SK-N-SH treated with all-trans-retinoic acid at 6 μM for 48 hours (cell line): ENCODE data around the gene BOK.

Experiments used
- ATAC-seq: fragments of 200-7000 bp; cut with Tn5 transposase; 3 replicates; pipeline ENCODE4 v1.9.1; 2020; ENCODE audit warnings: mild to moderate bottlenecking, moderate library complexity
- ARNTL ChIP-seq: fragments of 450-650 bp; formaldehyde crosslinking; IDR thresholded peaks from 2 replicates; pipeline ENCODE4 v1.5.0; 2020; ENCODE audit warnings: low read depth, mild to moderate bottlenecking, moderate library complexity, borderline replicate concordance
- BACH2 ChIP-seq: fragments of 250-450 bp; sonication (Bioruptor Pico); IDR thresholded peaks from 2 replicates; pipeline ENCODE4 v1.9.0; 2021; ENCODE audit warnings: mild to moderate bottlenecking, borderline replicate concordance
- CREB5 ChIP-seq: fragments of 250-450 bp; sonication (Bioruptor Pico); IDR thresholded peaks from 2 replicates; pipeline ENCODE4 v1.5.1; 2020; ENCODE audit warnings: low read depth, mild to moderate bottlenecking, moderate library complexity
- CSDC2 ChIP-seq: fragments of 250-450 bp; sonication (Bioruptor Pico); IDR thresholded peaks from 2 replicates; pipeline ENCODE4 v1.5.0; 2020; ENCODE audit warnings: mild to moderate bottlenecking, moderate library complexity
- CSRNP3 ChIP-seq: fragments of 250-450 bp; sonication (Bioruptor Pico); IDR thresholded peaks from 2 replicates; pipeline ENCODE4 v1.5.1; 2021; ENCODE audit warnings: mild to moderate bottlenecking, moderate library complexity
- ESRRG ChIP-seq: fragments of 250-450 bp; sonication (Bioruptor Pico); IDR thresholded peaks from 2 replicates; pipeline ENCODE4 v1.6.1; 2021; ENCODE audit warnings: mild to moderate bottlenecking
- ISL1 ChIP-seq: fragments of 250-450 bp; sonication (Bioruptor Pico); IDR thresholded peaks from 2 replicates; pipeline ENCODE4 v2.1.2; 2022; ENCODE audit warnings: mild to moderate bottlenecking, moderate library complexity
- OSR1 ChIP-seq: fragments of 250-450 bp; sonication (Bioruptor Pico); IDR thresholded peaks from 2 replicates; pipeline ENCODE4 v1.8.0; 2022; ENCODE audit warnings: moderate library complexity, mild to moderate bottlenecking, inconsistent platforms
- PATZ1 ChIP-seq: fragments of 250-450 bp; sonication (Bioruptor Pico); IDR thresholded peaks from 2 replicates; pipeline ENCODE4 v1.8.0; 2020; ENCODE audit warnings: mild to moderate bottlenecking, moderate library complexity, borderline replicate concordance
- RARB ChIP-seq: fragments of 250-450 bp; sonication (Bioruptor Pico); IDR thresholded peaks from 2 replicates; pipeline ENCODE4 v1.8.0; 2021; ENCODE audit warnings: mild to moderate bottlenecking, moderate library complexity
- TOX ChIP-seq: fragments of 250-450 bp; sonication (Bioruptor Pico); IDR thresholded peaks from 2 replicates; pipeline ENCODE4 v1.8.0; 2021; ENCODE audit warnings: mild to moderate bottlenecking, moderate library complexity, borderline replicate concordance
- TSHZ2 ChIP-seq: fragments of 250-450 bp; sonication (Bioruptor Pico); IDR thresholded peaks from 2 replicates; pipeline ENCODE4 v1.5.0; 2020; ENCODE audit warnings: mild to moderate bottlenecking, moderate library complexity
- ZC3H10 ChIP-seq: fragments of 250-450 bp; sonication (Bioruptor Pico); IDR thresholded peaks from 2 replicates; pipeline ENCODE4 v1.5.1; 2021; ENCODE audit warnings: mild to moderate bottlenecking, moderate library complexity
- ZFP3 ChIP-seq: fragments of 250-450 bp; sonication (Bioruptor Pico); IDR thresholded peaks from 2 replicates; pipeline ENCODE4 v1.5.0; 2020; ENCODE audit warnings: mild to moderate bottlenecking, moderate library complexity
- ZFP30 ChIP-seq: fragments of 450-650 bp; formaldehyde crosslinking; IDR thresholded peaks from 2 replicates; pipeline ENCODE4 v1.5.0; 2022; ENCODE audit warnings: mild to moderate bottlenecking, moderate library complexity
- ZNF565 ChIP-seq: fragments of 450-650 bp; formaldehyde crosslinking; conservative IDR thresholded peaks from 2 replicates; pipeline ENCODE4 v1.5.0; 2020; ENCODE audit warnings: low read depth, mild to moderate bottlenecking, moderate library complexity
- ZNF70 ChIP-seq: fragments of 450-650 bp; formaldehyde crosslinking; IDR thresholded peaks from 2 replicates; pipeline ENCODE4 v1.5.0; 2020; ENCODE audit warnings: mild to moderate bottlenecking, moderate library complexity
- ZNF8 ChIP-seq: fragments of 450-650 bp; formaldehyde crosslinking; IDR thresholded peaks from 2 replicates; pipeline ENCODE4 v1.5.0; 2020; ENCODE audit warnings: mild to moderate bottlenecking, moderate library complexity
- TF ChIP-seq, protein P1 (sequence below): fragments of 250-450 bp; sonication (Bioruptor Pico); IDR thresholded peaks from 2 replicates; pipeline ENCODE4 v1.8.0; 2021; ENCODE audit warnings: low read depth, mild to moderate bottlenecking, moderate library complexity, borderline replicate concordance

Gene BOK

GRCh38 chr2:241616168-241617125, 57.9 kb downstream of the BOK start:
- TF ChIP-seq, protein P1, sequence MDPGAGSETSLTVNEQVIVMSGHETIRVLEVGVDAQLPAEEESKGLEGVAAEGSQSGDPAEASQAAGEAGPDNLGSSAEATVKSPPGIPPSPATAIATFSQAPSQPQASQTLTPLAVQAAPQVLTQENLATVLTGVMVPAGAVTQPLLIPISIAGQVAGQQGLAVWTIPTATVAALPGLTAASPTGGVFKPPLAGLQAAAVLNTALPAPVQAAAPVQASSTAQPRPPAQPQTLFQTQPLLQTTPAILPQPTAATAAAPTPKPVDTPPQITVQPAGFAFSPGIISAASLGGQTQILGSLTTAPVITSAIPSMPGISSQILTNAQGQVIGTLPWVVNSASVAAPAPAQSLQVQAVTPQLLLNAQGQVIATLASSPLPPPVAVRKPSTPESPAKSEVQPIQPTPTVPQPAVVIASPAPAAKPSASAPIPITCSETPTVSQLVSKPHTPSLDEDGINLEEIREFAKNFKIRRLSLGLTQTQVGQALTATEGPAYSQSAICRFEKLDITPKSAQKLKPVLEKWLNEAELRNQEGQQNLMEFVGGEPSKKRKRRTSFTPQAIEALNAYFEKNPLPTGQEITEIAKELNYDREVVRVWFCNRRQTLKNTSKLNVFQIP (CRISPR knock-in tag), result no peak
- TF ChIP-seq ZNF8, result no peak
- TF ChIP-seq ZC3H10 (CRISPR knock-in tag), result no peak
- no peak for TF ChIP-seq RARB (CRISPR knock-in tag)
- TF ChIP-seq PATZ1, result no peak
- TF ChIP-seq ZFP3 (CRISPR knock-in tag), result no peak
- TF ChIP-seq OSR1 (CRISPR knock-in tag), result no peak
- TF ChIP-seq ZNF70, result no peak
- TF ChIP-seq CSRNP3, result no peak
- no peak for ATAC-seq

DNA sequence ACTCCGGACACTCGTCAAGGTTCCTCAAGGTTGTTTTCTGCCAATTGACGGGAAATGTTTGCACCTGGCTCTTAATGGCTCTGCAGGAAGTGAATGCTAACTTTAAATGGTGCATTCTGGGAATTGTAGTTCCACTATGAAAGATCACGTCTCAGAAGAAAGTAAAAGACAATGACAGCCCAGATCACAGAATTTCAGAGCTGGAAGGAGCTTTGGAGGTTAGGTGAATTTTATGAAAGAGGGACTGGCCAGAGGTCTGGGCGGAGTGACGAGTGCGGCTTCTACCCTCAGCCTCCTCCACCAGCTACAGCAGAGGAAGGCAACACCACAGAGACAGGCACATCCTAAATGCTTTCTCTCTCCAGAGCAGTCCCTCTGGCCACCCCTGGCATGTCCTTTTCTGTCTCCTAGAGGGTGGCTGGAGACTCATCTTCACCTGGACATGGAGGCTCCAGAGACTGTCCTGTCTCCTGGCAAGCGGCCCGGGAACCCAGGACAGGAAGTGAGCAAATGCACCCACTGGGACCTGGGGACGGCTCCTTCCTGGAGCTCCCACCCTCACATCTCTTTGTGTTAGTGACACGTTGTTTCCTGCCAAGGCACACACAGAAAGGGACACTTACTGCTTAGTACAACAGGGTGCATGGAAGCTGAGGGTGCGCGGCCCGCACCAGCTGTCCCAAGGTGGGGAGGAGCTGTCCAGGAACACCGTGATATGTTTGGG, 59.0 kb downstream of the BOK start:
- peak; percentile 47; the same call in 2 of the 3 replicates for ATAC-seq
- TF ChIP-seq TSHZ2 (CRISPR knock-in tag) (no peak), OSR1 (CRISPR knock-in tag) (no peak), ZNF565 (CRISPR knock-in tag) (no peak), CSDC2 (CRISPR knock-in tag) (no peak), ZNF70 (no peak), ARNTL (CRISPR knock-in tag) (no peak), TOX (no peak), BACH2 (no peak), ISL1 (CRISPR knock-in tag) (no peak), ZFP3 (CRISPR knock-in tag) (no peak), CREB5 (CRISPR knock-in tag) (no peak), ZFP30 (CRISPR knock-in tag) (no peak), ZNF8 (no peak), PATZ1 (no peak), ESRRG (no peak), ZC3H10 (CRISPR knock-in tag) (no peak)
- TF ChIP-seq, protein P1 (CRISPR knock-in tag), result no peak
